Measurements from ENCODE around the gene GLUD2. TPM values are rescaled to one million over a fixed set of nuclear protein-coding genes. Genes with fewer than 3 reads are reported as not detected.
"Not testable (repeated sequence)": the region's sequence is repeated elsewhere in the genome, so short reads cannot be mapped to it uniquely, and the experiment has no call there.

Gene GLUD2
- total RNA-seq, 1 donor from 2014 or later, result 3.7 TPM

- Histone ChIP-seq H3K4me3 (ENCODE audit: low read length in 3 of 3) (no peak overlapping the region), H3K9ac (ENCODE audit: low read depth in 1 of 3, low read length in 3 of 3) (no peak overlapping the region), H3K27ac (ENCODE audit: low read depth, low read length) (no peak overlapping the region), H3K9me3 (ENCODE audit: control insufficient read depth in 3 of 3, low read length in 3 of 3) (no peaks in the 10 kb centered on the region), H3K36me3 (ENCODE audit: control insufficient read depth in 3 of 3, insufficient read depth in 3 of 3, low read length in 3 of 3) (no peaks in the 10 kb centered on the region), H3K4me1 (ENCODE audit: control insufficient read depth in 3 of 3, insufficient read depth in 3 of 3, low read length in 3 of 3) (no peaks in the 10 kb centered on the region), H3K27me3 (ENCODE audit: control insufficient read depth in 3 of 3, insufficient read depth in 3 of 3, low read length in 3 of 3) (no peaks in the 10 kb centered on the region)
Observed at GRCh38 chrX:121030083-121030482, 17.3 kb upstream of the GLUD2 start.

- Histone ChIP-seq H3K36me3 (ENCODE audit: control insufficient read depth in 3 of 3, insufficient read depth in 3 of 3, low read length in 3 of 3) (no peaks in the 10 kb centered on the region), H3K27me3 (ENCODE audit: control insufficient read depth in 3 of 3, insufficient read depth in 3 of 3, low read length in 3 of 3) (no peaks in the 10 kb centered on the region), H3K9me3 (ENCODE audit: control insufficient read depth in 3 of 3, low read length in 3 of 3) (no peaks in the 10 kb centered on the region), H3K27ac (ENCODE audit: low read depth, low read length) (no peak overlapping the region), H3K4me3 (ENCODE audit: low read length in 3 of 3) (no peak overlapping the region), H3K9ac (ENCODE audit: low read depth in 1 of 3, low read length in 3 of 3) (no peak overlapping the region), H3K4me1 (ENCODE audit: control insufficient read depth in 3 of 3, insufficient read depth in 3 of 3, low read length in 3 of 3) (no peaks in the 10 kb centered on the region)
Observed at GRCh38 chrX:121032531-121032930, 14.9 kb upstream of the GLUD2 start.

GRCh38 chrX:121036137-121036536 is 11.3 kb upstream of the GLUD2 start:
- H3K36me3 ChIP-seq (ENCODE audit: control insufficient read depth in 3 of 3, insufficient read depth in 3 of 3, low read length in 3 of 3), result no peaks in the 10 kb centered on the region
- H3K27ac ChIP-seq (ENCODE audit: low read depth, low read length), result no peak overlapping the region
- no peaks in the 10 kb centered on the region for H3K9me3 ChIP-seq (ENCODE audit: control insufficient read depth in 3 of 3, low read length in 3 of 3)
- no peak overlapping the region for H3K9ac ChIP-seq (ENCODE audit: low read depth in 1 of 3, low read length in 3 of 3)
- no peak overlapping the region for H3K4me3 ChIP-seq (ENCODE audit: low read length in 3 of 3)
- no peaks in the 10 kb centered on the region for H3K4me1 ChIP-seq (ENCODE audit: control insufficient read depth in 3 of 3, insufficient read depth in 3 of 3, low read length in 3 of 3)
- H3K27me3 ChIP-seq (ENCODE audit: control insufficient read depth in 3 of 3, insufficient read depth in 3 of 3, low read length in 3 of 3), result no peaks in the 10 kb centered on the region

DNA sequence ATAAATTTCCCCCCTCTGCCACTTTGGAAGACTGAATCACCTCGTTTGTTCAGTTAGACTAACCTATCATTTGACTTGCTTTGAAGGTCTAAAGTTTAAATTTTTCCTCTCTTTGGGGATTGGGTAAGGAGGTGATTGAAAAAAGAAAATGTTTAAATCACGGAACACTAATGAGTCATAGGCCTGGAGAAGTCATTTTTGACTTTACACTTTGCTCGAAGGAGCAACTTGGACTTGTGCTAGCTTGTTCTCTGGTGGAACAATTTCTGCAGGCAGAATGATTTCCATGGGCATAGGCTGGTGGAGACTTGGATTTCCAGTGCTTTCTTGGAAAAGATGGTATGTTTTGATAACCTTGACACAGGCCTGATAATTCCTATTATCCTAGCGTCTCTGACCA is 10.5 kb upstream of the GLUD2 start:
- Histone ChIP-seq H3K4me3 (ENCODE audit: low read length in 3 of 3) (no peak overlapping the region), H3K36me3 (ENCODE audit: control insufficient read depth in 3 of 3, insufficient read depth in 3 of 3, low read length in 3 of 3) (no peaks in the 10 kb centered on the region), H3K27ac (ENCODE audit: low read depth, low read length) (no peak overlapping the region), H3K9me3 (ENCODE audit: control insufficient read depth in 3 of 3, low read length in 3 of 3) (no peaks in the 10 kb centered on the region), H3K4me1 (ENCODE audit: control insufficient read depth in 3 of 3, insufficient read depth in 3 of 3, low read length in 3 of 3) (no peaks in the 10 kb centered on the region), H3K27me3 (ENCODE audit: control insufficient read depth in 3 of 3, insufficient read depth in 3 of 3, low read length in 3 of 3) (no peaks in the 10 kb centered on the region), H3K9ac (ENCODE audit: low read depth in 1 of 3, low read length in 3 of 3) (no peak overlapping the region)

DNA sequence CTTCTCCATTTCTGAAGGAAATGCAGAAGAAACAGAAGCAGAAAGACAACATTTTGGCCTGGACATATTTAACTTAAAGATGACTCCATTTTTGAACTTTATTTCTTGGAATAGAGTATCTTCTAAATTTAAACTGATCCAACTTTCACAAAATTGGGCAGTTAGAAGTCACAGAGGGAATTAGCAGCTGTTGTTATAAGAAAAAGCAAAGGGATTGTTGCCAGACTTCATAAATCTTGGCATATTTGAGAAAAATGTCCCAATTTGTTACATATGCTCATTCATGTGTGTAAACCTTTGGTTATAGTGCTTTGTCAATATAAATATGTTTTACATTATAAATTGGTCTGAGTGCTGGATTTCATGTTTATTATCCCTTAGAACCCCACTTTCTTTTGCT is 3.4 kb downstream of the GLUD2 start:
- Histone ChIP-seq H3K4me3 (ENCODE audit: low read length in 3 of 3) (no peak overlapping the region), H3K4me1 (ENCODE audit: control insufficient read depth in 3 of 3, insufficient read depth in 3 of 3, low read length in 3 of 3) (no peaks in the 10 kb centered on the region), H3K27me3 (ENCODE audit: control insufficient read depth in 3 of 3, insufficient read depth in 3 of 3, low read length in 3 of 3) (no peaks in the 10 kb centered on the region), H3K36me3 (ENCODE audit: control insufficient read depth in 3 of 3, insufficient read depth in 3 of 3, low read length in 3 of 3) (no peaks in the 10 kb centered on the region), H3K9me3 (ENCODE audit: control insufficient read depth in 3 of 3, low read length in 3 of 3) (no peaks in the 10 kb centered on the region), H3K9ac (ENCODE audit: low read depth in 1 of 3, low read length in 3 of 3) (no peak overlapping the region), H3K27ac (ENCODE audit: low read depth, low read length) (no peak overlapping the region)

DNA sequence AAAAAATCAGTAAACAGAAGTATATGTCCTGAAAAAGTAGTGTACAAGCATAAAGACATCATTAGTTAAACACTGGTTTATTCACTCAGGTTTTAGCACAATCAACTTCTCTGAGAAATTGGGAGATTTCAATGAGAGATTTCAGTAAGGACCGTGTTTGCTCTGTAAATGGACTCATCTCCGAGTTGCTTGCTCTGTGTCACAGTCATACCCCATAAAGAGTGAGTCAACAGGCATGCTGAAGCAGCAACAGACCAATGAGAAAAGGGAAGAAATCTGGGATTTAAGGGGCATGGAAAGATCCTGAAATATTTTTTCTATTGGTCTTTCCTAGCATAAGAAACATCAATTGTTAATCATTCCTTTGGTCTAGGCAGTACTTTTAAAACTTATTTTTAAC is 4.7 kb downstream of the GLUD2 start:
- Histone ChIP-seq H3K9me3 (ENCODE audit: control insufficient read depth in 3 of 3, low read length in 3 of 3) (no peaks in the 10 kb centered on the region), H3K36me3 (ENCODE audit: control insufficient read depth in 3 of 3, insufficient read depth in 3 of 3, low read length in 3 of 3) (no peaks in the 10 kb centered on the region), H3K4me3 (ENCODE audit: low read length in 3 of 3) (no peak overlapping the region), H3K4me1 (ENCODE audit: control insufficient read depth in 3 of 3, insufficient read depth in 3 of 3, low read length in 3 of 3) (no peaks in the 10 kb centered on the region), H3K27ac (ENCODE audit: low read depth, low read length) (no peak overlapping the region), H3K9ac (ENCODE audit: low read depth in 1 of 3, low read length in 3 of 3) (no peak overlapping the region), H3K27me3 (ENCODE audit: control insufficient read depth in 3 of 3, insufficient read depth in 3 of 3, low read length in 3 of 3) (no peaks in the 10 kb centered on the region)

GRCh38 chrX:121062289-121062688 is 14.9 kb downstream of the GLUD2 start:
- Histone ChIP-seq H3K9ac (ENCODE audit: low read depth in 1 of 3, low read length in 3 of 3) (no peak overlapping the region), H3K27me3 (ENCODE audit: control insufficient read depth in 3 of 3, insufficient read depth in 3 of 3, low read length in 3 of 3) (no peaks in the 10 kb centered on the region), H3K9me3 (ENCODE audit: control insufficient read depth in 3 of 3, low read length in 3 of 3) (no peaks in the 10 kb centered on the region), H3K4me3 (ENCODE audit: low read length in 3 of 3) (no peak overlapping the region), H3K27ac (ENCODE audit: low read depth, low read length) (no peak overlapping the region), H3K4me1 (ENCODE audit: control insufficient read depth in 3 of 3, insufficient read depth in 3 of 3, low read length in 3 of 3) (no peaks in the 10 kb centered on the region), H3K36me3 (ENCODE audit: control insufficient read depth in 3 of 3, insufficient read depth in 3 of 3, low read length in 3 of 3) (no peaks in the 10 kb centered on the region)

- Histone ChIP-seq H3K4me1 (ENCODE audit: control insufficient read depth in 3 of 3, insufficient read depth in 3 of 3, low read length in 3 of 3) (no peaks in the 10 kb centered on the region), H3K9ac (ENCODE audit: low read depth in 1 of 3, low read length in 3 of 3) (no peak overlapping the region), H3K27me3 (ENCODE audit: control insufficient read depth in 3 of 3, insufficient read depth in 3 of 3, low read length in 3 of 3) (no peaks in the 10 kb centered on the region), H3K4me3 (ENCODE audit: low read length in 3 of 3) (no peak overlapping the region), H3K27ac (ENCODE audit: low read depth, low read length) (no peak overlapping the region), H3K9me3 (ENCODE audit: control insufficient read depth in 3 of 3, low read length in 3 of 3) (no peaks in the 10 kb centered on the region), H3K36me3 (ENCODE audit: control insufficient read depth in 3 of 3, insufficient read depth in 3 of 3, low read length in 3 of 3) (no peaks in the 10 kb centered on the region)
Observed at GRCh38 chrX:121064579-121064978, 17.2 kb downstream of the GLUD2 start.

- not testable (repeated sequence) for H3K27me3 ChIP-seq (ENCODE audit: control insufficient read depth in 3 of 3, insufficient read depth in 3 of 3, low read length in 3 of 3); H3K9me3 ChIP-seq (ENCODE audit: control insufficient read depth in 3 of 3, low read length in 3 of 3); H3K36me3 ChIP-seq (ENCODE audit: control insufficient read depth in 3 of 3, insufficient read depth in 3 of 3, low read length in 3 of 3); H3K9ac ChIP-seq (ENCODE audit: low read depth in 1 of 3, low read length in 3 of 3); H3K4me3 ChIP-seq (ENCODE audit: low read length in 3 of 3); H3K4me1 ChIP-seq (ENCODE audit: control insufficient read depth in 3 of 3, insufficient read depth in 3 of 3, low read length in 3 of 3); H3K27ac ChIP-seq (ENCODE audit: low read depth, low read length)
Observed at GRCh38 chrX:121084247-121084646, 36.8 kb downstream of the GLUD2 start.

DNA sequence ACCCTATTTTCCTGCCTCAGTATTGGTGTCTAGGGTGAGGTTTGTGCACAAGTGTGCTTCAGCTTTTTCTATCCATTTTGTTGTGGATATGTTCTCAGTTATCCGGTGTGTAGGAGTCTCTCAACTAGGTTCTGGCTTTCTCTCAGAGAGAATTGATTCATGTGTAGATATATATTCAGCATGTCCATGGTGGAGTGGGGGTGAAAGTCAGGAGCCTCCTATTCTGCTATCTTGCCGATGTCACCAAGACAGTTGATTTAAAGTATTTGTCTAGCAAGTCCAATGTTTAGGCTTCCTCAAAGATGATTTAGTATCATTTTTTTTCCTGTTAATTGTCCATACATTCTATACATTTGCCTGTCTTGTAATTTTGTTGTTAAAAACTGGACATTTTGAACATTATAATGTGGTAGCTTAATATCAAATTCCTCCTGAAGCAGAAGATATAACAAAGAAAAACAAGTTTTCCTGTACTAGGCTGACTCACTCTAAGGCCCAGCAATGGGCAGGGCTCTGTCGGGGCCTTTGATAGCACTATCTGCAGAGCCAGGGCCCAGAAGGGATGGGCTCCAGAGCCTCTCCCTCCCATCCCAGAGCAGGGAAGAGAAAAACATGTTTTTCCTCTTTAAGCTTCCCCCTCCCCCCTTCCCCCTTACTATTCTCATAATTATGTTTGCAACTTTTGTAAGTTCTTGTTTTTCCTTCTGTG is 37.6 kb downstream of the GLUD2 start:
- Histone ChIP-seq H3K9ac (ENCODE audit: low read depth in 1 of 3, low read length in 3 of 3) (no peak overlapping the region), H3K36me3 (ENCODE audit: control insufficient read depth in 3 of 3, insufficient read depth in 3 of 3, low read length in 3 of 3) (no peaks in the 10 kb centered on the region), H3K27ac (ENCODE audit: low read depth, low read length) (no peak overlapping the region), H3K4me3 (ENCODE audit: low read length in 3 of 3) (no peak overlapping the region), H3K4me1 (ENCODE audit: control insufficient read depth in 3 of 3, insufficient read depth in 3 of 3, low read length in 3 of 3) (no peaks in the 10 kb centered on the region), H3K27me3 (ENCODE audit: control insufficient read depth in 3 of 3, insufficient read depth in 3 of 3, low read length in 3 of 3) (no peaks in the 10 kb centered on the region), H3K9me3 (ENCODE audit: control insufficient read depth in 3 of 3, low read length in 3 of 3) (no peaks in the 10 kb centered on the region)
